HepG2 (cell line): ENCODE data around the gene STK36. TPM values are rescaled to one million over a fixed set of nuclear protein-coding genes. Genes with fewer than 3 reads are reported as not detected.

Experiments used
- ATF5 ChIP-seq: sonication (generic); formaldehyde crosslinking; IDR thresholded peaks from 2 replicates; pipeline ENCODE4 v1.4.0; 2020; ENCODE audit warnings: mild to moderate bottlenecking, low read depth, missing genetic modification reagents
- DBP ChIP-seq: sonication (generic); formaldehyde crosslinking; IDR thresholded peaks from 2 replicates; pipeline ENCODE4 v1.4.0; 2020; ENCODE audit warnings: missing genetic modification reagents; ENCODE audit errors: not compliant biosample characterization
- KDM5A ChIP-seq: fragments of 200-600 bp; sonication (generic); IDR thresholded peaks from 2 replicates; pipeline ENCODE4 v1.7.0; 2018; ENCODE audit warnings: antibody characterized with exemption, mild to moderate bottlenecking, low read length, borderline replicate concordance
- MAF1 ChIP-seq: sonication (generic); formaldehyde crosslinking; IDR thresholded peaks from 2 replicates; pipeline ENCODE4 v1.5.0; 2020; ENCODE audit warnings: missing genetic modification reagents, borderline replicate concordance
- MEIS1 ChIP-seq: sonication (generic); formaldehyde crosslinking; IDR thresholded peaks from 2 replicates; pipeline ENCODE4 v1.9.0; 2021; ENCODE audit warnings: mild to moderate bottlenecking, missing genetic modification reagents, moderate library complexity, borderline replicate concordance
- MLXIP ChIP-seq: sonication (generic); formaldehyde crosslinking; IDR thresholded peaks from 2 replicates; pipeline ENCODE4 v1.9.0; 2021; ENCODE audit warnings: missing genetic modification reagents, borderline replicate concordance
- MXD4 ChIP-seq: IDR thresholded peaks from 2 replicates; pipeline ENCODE4 v1.6.1; 2016; ENCODE audit warnings: mild to moderate bottlenecking, missing biosample characterization, missing genetic modification reagents
- NCOA1 ChIP-seq: sonication (generic); formaldehyde crosslinking; IDR thresholded peaks from 2 replicates; pipeline ENCODE4 v1.9.0; 2021; ENCODE audit warnings: missing genetic modification reagents
- NR1H2 ChIP-seq: sonication (generic); formaldehyde crosslinking; IDR thresholded peaks from 2 replicates; pipeline ENCODE4 v1.8.1; 2022; ENCODE audit warnings: low read depth, missing genetic modification reagents, borderline replicate concordance
- PHB2 ChIP-seq: fragments of 450-650 bp; IDR thresholded peaks from 2 replicates; pipeline ENCODE4 v1.6.1; 2018; ENCODE audit not compliant: partially characterized antibody
- RERE ChIP-seq: IDR thresholded peaks from 2 replicates; pipeline ENCODE4 v1.6.1; 2016; ENCODE audit warnings: low read depth, missing genetic modification reagents, missing compliant biosample characterization
- ZBTB2 ChIP-seq: sonication (generic); formaldehyde crosslinking; IDR thresholded peaks from 2 replicates; pipeline ENCODE4 v1.8.0; 2022; ENCODE audit warnings: low read depth, missing genetic modification reagents
- ZNF660 ChIP-seq: sonication (generic); formaldehyde crosslinking; IDR thresholded peaks from 2 replicates; pipeline ENCODE4 v1.5.1; 2020; ENCODE audit warnings: mild to moderate bottlenecking, low read depth, missing genetic modification reagents, borderline replicate concordance
- ZNF720 ChIP-seq: sonication (generic); formaldehyde crosslinking; IDR thresholded peaks from 2 replicates; pipeline ENCODE4 v1.4.0; 2020; ENCODE audit warnings: missing genetic modification reagents
- ZSCAN22 ChIP-seq: sonication (generic); formaldehyde crosslinking; IDR thresholded peaks from 2 replicates; pipeline ENCODE4 v1.4.0; 2020; ENCODE audit warnings: mild to moderate bottlenecking, missing genetic modification reagents
- ZSCAN9 ChIP-seq: IDR thresholded peaks from 2 replicates; pipeline ENCODE4 v1.6.1; 2016; ENCODE audit warnings: borderline replicate concordance
- polyA plus RNA-seq, 8 experiments: library from polyadenylated mRNA; depleted of rRNA in 3 of 8; stranded (reverse) in 7 of 8; unstranded in 1 of 8; fragments of >200 nt; fragmentation: Illumina TruSeq in 4 of 8; extraction: Trizol in 4 of 8; gene quantifications; 2 replicates each; pipeline versions ENCODE4 v1.2.1 to v1.2.3, GENCODE V29; 2011 to 2016; ENCODE audit warnings: low read depth in 4 of 8, missing spikeins in 1 of 8, mixed read lengths in 1 of 8; ENCODE audit not compliant: insufficient read depth in 1 of 8
- total RNA-seq, 5 experiments: library from RNA; depleted of rRNA; stranded (reverse); fragments of >200 nt; fragmentation: Illumina TruSeq; extraction: Trizol; gene quantifications; 2 replicates each; pipeline ENCODE4 v1.2.3, GENCODE V29; 2016; ENCODE audit warnings: low read depth in 1 of 5

The STK36 gene
- total and polyA plus RNA-seq, 2 of the 13 experiments (the other 11 are each of a cell fraction or from before 2014, with no cell fraction given) = 45.9 to 83.5 TPM

GRCh38 chr2:218671654-218672566 is at the start of gene STK36, which contains the start of gene RNF25 (continued):
- TF ChIP-seq MLXIP (CRISPR knock-in tag) (no peak), ZSCAN22 (CRISPR knock-in tag) (no peak; the same call in 1 of the 2 replicates), ATF5 (CRISPR knock-in tag) (no peak), DBP (CRISPR knock-in tag) (no peak), MEIS1 (peak; percentile 80; the same call in 1 of the 2 replicates), PHB2 (no peak), MAF1 (peak; percentile 46; the same call in 1 of the 2 replicates), MXD4 (CRISPR knock-in tag) (peak; percentile 82), KDM5A (peak; percentile 98), ZBTB2 (CRISPR knock-in tag) (no peak), NCOA1 (CRISPR knock-in tag) (0 out of 2 replicates have a peak, but pooled peaks have one; percentile 72), RERE (CRISPR knock-in tag) (no peak), ZSCAN9 (CRISPR knock-in tag) (peak; percentile 41; the same call in 1 of the 2 replicates), ZNF720 (CRISPR knock-in tag) (no peak), ZNF660 (CRISPR knock-in tag) (peak; percentile 41; the same call in 1 of the 2 replicates), NR1H2 (no peak; the same call in 1 of the 2 replicates)
